AG09309 (cell line): Measurements from ENCODE around the gene BLZF1.
A peak's percentile ranks its signal among the peaks of the same experiment; 100 is the strongest.

Experiments used
- DNase-seq: peaks from one replicate; pipeline ENCODE4 v3.0.0-alpha.2; 2010; ENCODE audit warnings: low read depth
- H3K4me3 ChIP-seq: 2 replicates; pipeline ENCODE4 v1.5.1; 2011; ENCODE audit warnings: mild to moderate bottlenecking, low read depth, low read length, moderate library complexity; ENCODE audit not compliant: control insufficient read depth
- TF ChIP-seq, protein P1 (sequence below): IDR thresholded peaks from 2 replicates; pipeline ENCODE4 v1.5.1; 2011; ENCODE audit warnings: mild to moderate bottlenecking, low read depth, low read length, inconsistent platforms; ENCODE audit not compliant: insufficient read depth, control insufficient read depth; ENCODE audit errors: missing control alignments

Gene BLZF1

DNA sequence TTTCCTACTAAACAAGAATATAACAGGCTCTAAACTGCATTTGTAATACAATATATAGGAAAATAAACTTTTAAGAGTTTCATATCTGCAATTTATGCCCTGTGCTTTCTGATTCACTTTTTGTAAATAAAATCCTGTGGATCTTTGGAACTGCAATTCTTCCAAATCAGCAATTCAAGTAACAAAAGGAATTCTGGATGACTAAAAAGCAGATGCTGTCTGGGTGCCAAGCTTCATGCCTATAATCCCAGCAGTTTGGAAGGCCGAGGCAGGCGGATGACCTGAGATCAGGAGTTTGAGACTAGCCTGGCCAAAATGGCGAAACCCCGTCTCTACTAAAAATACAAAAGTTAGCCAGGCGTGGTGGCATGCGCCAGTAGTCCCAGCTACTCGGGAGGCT lies 6.7 kb upstream of the BLZF1 start:
- TF ChIP-seq, protein P1, sequence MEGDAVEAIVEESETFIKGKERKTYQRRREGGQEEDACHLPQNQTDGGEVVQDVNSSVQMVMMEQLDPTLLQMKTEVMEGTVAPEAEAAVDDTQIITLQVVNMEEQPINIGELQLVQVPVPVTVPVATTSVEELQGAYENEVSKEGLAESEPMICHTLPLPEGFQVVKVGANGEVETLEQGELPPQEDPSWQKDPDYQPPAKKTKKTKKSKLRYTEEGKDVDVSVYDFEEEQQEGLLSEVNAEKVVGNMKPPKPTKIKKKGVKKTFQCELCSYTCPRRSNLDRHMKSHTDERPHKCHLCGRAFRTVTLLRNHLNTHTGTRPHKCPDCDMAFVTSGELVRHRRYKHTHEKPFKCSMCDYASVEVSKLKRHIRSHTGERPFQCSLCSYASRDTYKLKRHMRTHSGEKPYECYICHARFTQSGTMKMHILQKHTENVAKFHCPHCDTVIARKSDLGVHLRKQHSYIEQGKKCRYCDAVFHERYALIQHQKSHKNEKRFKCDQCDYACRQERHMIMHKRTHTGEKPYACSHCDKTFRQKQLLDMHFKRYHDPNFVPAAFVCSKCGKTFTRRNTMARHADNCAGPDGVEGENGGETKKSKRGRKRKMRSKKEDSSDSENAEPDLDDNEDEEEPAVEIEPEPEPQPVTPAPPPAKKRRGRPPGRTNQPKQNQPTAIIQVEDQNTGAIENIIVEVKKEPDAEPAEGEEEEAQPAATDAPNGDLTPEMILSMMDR = no peak
- no peak for DNase-seq
- H3K4me3 ChIP-seq = no peak overlapping the region

DNA sequence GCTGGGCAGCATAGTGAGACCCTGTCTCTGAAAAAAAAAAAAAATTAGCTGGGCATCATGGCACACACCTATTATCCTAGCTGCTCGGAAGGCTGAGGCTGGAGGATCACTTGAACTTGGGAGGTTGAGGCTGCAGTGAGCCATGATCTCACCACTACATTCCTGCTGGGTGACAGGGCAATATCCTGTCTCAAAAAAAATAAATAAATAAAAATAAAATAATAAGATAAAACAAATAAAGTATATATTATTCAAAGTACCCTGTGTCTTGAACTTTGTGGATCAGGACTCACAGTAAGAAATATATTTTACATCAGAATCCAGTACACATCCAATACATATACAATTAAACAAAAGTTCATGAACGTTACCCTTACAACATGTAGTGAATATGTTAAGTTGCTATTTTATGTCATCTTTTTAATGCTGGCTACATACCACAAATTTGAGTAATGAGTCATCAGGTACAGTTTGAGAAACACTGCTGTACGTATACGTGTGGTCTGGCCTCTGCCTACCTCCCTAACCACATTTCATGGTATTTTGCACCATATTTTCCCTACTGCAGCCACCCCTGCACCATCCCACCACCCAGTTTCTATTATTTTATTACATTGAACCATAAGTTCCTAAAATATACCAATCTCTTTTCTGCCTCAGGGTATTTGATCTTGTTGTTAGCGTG lies 4.8 kb upstream of the BLZF1 start:
- TF ChIP-seq, protein P1 = no peak
- DNase-seq = peak; percentile 45
- H3K4me3 ChIP-seq = no peak overlapping the region

DNA sequence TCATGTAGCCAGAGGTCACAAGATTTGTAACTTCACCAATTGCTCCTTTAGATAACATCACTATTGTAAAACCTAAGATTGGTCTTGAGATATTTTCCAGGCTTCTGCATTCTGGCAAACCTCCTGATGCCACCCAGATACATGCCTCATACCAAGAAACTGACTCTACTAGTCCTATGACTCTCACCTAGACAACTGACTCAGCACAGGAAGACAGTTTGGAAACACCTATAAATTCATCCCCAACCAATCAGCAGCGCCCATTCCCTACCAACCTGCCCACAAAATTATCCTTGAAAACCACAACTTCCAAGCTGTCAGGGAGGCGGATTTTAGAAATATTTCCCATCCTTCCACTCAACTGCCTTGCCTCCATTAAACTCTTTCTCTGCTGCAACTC lies 3.0 kb upstream of the BLZF1 start:
- TF ChIP-seq, protein P1 = no peak
- no peak for DNase-seq
- no peak overlapping the region for H3K4me3 ChIP-seq

DNA sequence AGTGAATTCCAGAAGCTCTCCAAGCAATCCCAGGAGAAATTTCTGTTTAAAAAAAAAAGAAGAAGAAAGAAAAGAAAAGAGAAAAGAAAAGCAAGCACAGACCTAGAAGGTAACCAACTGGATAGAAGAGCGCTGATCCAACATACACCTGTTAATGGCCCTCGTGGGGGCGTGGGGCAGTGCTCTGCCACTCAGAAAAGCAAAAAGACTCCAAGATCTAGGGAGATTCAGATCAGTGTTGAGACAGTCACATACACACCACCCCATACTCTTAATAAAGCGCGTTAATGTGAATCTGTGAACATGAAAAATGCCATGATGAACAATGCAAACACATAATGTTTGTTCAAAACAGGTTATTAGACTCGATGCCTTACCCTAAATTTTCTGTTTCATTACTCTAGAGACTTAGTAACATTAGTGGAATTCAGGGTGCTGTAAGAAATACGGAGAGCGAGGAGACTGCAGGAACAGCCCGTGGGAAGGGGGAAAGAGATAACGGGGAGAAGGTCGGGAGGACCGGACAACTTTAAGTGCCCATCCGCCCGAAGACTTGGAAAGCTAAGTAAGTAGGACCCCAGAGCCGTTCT lies 804 bp upstream of the BLZF1 start:
- no peak for DNase-seq
- H3K4me3 ChIP-seq = peak overlapping the region; percentile 89
- TF ChIP-seq, protein P1 = no peak

DNA sequence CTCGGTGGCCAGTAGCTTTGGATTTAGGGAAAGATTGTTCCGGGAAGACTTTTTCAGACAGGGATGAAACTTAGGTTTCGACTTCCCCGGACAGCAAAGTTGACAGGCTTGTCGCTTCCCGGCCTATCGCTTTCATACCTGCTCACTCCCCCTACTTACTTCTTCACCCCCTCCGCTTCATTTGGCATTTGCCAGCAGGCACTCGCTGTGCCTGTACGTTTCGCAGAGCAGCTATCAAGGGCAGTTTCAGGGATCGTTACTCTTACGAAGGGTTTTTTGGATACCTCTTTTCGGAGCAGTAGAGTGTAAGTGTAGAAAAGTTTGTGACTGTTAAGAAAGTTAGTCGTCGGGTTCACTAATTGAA lies 393 bp downstream of the BLZF1 start:
- TF ChIP-seq, protein P1 = no peak
- peak overlapping the region; percentile 89 for H3K4me3 ChIP-seq
- DNase-seq = no peak

DNA sequence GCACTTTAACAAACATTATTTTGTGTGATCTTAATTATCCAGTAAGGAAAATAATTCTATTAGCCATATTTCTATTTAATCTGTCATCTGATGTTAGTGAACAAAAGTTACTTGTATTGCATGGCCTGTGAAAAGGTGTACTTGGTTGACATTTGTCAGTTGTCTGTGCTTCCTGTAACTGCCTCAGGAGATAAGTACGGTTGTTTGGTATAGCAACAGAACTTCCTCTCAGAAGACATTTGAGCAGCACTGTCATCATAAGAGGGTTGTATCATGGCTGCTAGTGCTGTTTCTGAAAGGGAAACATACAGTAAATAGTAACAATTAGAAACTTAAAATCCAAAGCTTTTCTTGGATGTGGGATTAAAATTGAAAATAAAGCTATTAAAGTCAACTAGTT lies 3.4 kb downstream of the BLZF1 start:
- no peak for DNase-seq
- H3K4me3 ChIP-seq = no peak overlapping the region
- TF ChIP-seq, protein P1 = no peak
